ENCODE measurements around the gene DMXL1. TPM values are rescaled to one million over a fixed set of nuclear protein-coding genes. Genes with fewer than 3 reads are reported as not detected.
"Not testable (repeated sequence)": the region's sequence is repeated elsewhere in the genome, so short reads cannot be mapped to it uniquely, and the experiment has no call there.

Gene DMXL1
- polyA plus RNA-seq, 1 experiment, result 8.5 TPM

DNA sequence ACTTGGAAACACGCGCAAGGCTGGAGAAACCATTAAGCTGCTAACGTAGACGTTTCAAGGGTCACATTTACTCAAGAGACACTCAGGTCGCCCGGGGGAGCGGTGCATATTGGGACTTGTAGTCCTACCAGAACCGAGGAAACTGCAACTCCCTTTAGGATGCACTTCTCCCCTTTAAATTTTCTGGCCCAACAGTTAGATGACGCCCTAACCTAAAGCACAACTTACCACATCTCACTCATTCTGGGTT is 384 bp upstream of the DMXL1 start:
- H3K4me3 ChIP-seq (ENCODE audit: low read depth, low read length), result peak overlapping the region; percentile 70
- ChIA-PET POLR2A (no interaction called here), CTCF (interaction anchor here (1.1 to 1.9 kb wide), 3 partner anchors 11 to 342 kb away, joined by 5 to 7 read pairs (median 6); partner anchors contain the start of gene DTWD2)
- H3K36me3 ChIP-seq (ENCODE audit: control insufficient read depth, insufficient read depth, low read length), result no peaks in the 10 kb centered on the region
- H3K27me3 ChIP-seq (ENCODE audit: control insufficient read depth, insufficient read depth, low read length), result no peaks in the 10 kb centered on the region
- TF ChIP-seq CTCF (IDR thresholded peaks at IDR 0.05; ENCODE audit: insufficient read depth, low read depth, low read length), result no peak
- no peak for DNase-seq (ENCODE audit: low read depth)

DNA sequence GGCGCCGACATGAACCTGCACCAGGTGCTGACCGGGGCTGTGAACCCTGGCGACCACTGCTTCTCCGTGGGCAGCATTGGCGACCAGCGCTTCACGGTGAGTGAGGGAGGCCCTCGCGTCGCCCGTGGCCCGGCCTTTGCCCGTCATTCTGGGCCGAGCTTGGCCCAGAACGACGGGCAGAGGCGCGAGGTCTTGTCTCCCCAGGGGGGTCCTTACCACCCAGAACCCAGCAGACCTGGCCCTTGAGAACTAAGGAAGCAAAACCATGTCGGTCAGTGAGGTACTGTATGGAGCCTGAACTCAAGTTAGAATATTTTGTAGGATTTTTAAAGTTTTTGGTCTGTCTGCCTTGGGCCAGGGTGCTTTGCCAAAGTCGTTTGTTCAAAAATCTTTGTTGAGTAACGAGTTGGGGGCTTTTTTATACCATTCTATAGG is 691 bp downstream of the DMXL1 start:
- DNase-seq (ENCODE audit: low read depth), result no peak
- CTCF ChIA-PET, result interaction anchor here (1.1 to 1.9 kb wide), 2 partner anchors 83 to 341 kb away, joined by 5 to 7 read pairs; partner anchors contain the start of gene DTWD2
- TF ChIP-seq CTCF (IDR thresholded peaks at IDR 0.05; ENCODE audit: insufficient read depth, low read depth, low read length), result no peak
- POLR2A ChIA-PET, result no interaction called here
- peak overlapping the region; percentile 70 for H3K4me3 ChIP-seq (ENCODE audit: low read depth, low read length)
- H3K36me3 ChIP-seq (ENCODE audit: control insufficient read depth, insufficient read depth, low read length), result no peaks in the 10 kb centered on the region
- H3K27me3 ChIP-seq (ENCODE audit: control insufficient read depth, insufficient read depth, low read length), result no peaks in the 10 kb centered on the region

- no peak for TF ChIP-seq CTCF (IDR thresholded peaks at IDR 0.05; ENCODE audit: insufficient read depth, low read depth, low read length)
- ChIA-PET POLR2A (no interaction called here), CTCF (no interaction called here)
- no peaks in the 10 kb centered on the region for H3K27me3 ChIP-seq (ENCODE audit: control insufficient read depth, insufficient read depth, low read length)
- no peaks in the 10 kb centered on the region for H3K36me3 ChIP-seq (ENCODE audit: control insufficient read depth, insufficient read depth, low read length)
- no peak for DNase-seq (ENCODE audit: low read depth)
- peak overlapping the region; percentile 70; the same call in 1 of the 2 replicates for H3K4me3 ChIP-seq (ENCODE audit: low read depth, low read length)
Measured at GRCh38 chr5:119072496-119072895, 1.6 kb downstream of the DMXL1 start.

DNA sequence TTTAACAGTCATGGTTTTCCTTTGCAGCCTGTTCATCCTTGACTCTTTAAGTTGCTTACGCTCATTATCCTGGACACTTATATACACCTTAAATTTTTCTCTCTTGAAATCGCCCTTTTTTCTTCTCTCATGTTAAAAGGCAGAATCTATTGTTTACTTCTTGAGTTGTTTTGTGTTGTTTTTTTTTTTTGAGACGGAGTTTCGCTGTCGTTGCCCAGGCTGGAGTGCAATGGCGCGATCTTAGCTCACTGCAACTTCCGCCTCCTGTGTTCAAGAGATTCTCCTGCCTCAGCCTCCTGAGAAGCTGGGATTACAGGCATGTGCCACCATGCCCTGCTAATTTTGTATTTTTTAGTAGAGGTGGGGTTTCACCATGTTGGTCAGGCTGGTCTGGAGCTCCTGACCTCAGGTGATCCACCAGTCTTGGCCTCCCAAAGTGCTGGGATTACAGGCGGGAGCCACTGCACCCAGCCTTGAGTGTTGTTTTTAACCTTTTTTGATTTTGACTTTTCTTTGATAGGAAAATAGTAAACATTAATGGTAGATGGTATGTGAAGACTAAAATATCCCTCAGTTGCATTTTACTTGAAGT is 3.0 kb downstream of the DMXL1 start:
- POLR2A ChIA-PET; CTCF ChIA-PET; H3K36me3 ChIP-seq (ENCODE audit: control insufficient read depth, insufficient read depth, low read length); H3K27me3 ChIP-seq (ENCODE audit: control insufficient read depth, insufficient read depth, low read length); H3K4me3 ChIP-seq (ENCODE audit: low read depth, low read length); DNase-seq (ENCODE audit: low read depth): not testable (repeated sequence)

DNA sequence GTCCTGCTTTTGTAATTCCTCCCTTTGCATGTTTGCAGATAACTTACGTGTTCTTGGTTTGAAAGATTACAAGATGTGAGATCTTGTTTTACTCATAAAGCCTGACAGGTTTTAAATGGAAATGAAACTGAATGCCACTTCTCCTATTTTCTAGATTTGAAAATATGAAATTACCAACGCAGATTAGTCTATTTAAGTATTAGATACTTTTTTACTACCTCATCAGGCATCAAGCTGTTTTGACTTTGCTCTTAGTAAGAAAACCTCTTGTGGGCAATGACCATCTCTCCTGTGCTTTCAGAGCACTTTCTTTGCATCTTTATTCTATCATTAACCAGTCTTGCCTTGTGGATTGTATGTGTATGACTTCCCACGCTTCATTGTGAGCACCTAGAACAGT is 3.5 kb downstream of the DMXL1 start:
- CTCF ChIA-PET, result no interaction called here
- POLR2A ChIA-PET, result no interaction called here
- Histone ChIP-seq H3K36me3 (ENCODE audit: control insufficient read depth, insufficient read depth, low read length) (no peaks in the 10 kb centered on the region), H3K4me3 (ENCODE audit: low read depth, low read length) (no peak overlapping the region), H3K27me3 (ENCODE audit: control insufficient read depth, insufficient read depth, low read length) (no peaks in the 10 kb centered on the region)
- DNase-seq (ENCODE audit: low read depth), result no peak
- TF ChIP-seq CTCF (IDR thresholded peaks at IDR 0.05; ENCODE audit: insufficient read depth, low read depth, low read length), result no peak

GRCh38 chr5:119075269-119075668 is 4.4 kb downstream of the DMXL1 start:
- CTCF ChIA-PET; DNase-seq (ENCODE audit: low read depth); H3K27me3 ChIP-seq (ENCODE audit: control insufficient read depth, insufficient read depth, low read length); POLR2A ChIA-PET; H3K4me3 ChIP-seq (ENCODE audit: low read depth, low read length); H3K36me3 ChIP-seq (ENCODE audit: control insufficient read depth, insufficient read depth, low read length): not testable (repeated sequence)

Data from BJ (cell line).